Upper lobe of left lung (tissue), 4 donors: ENCODE data around the gene PLEKHF1.

Experiments
- CTCF ChIP-seq, 6 experiments: fragments of 450-650 bp in 4 of 6; fragments of 200-600 bp in 2 of 6; sonication (generic) in 2 of 6; IDR thresholded peaks; one replicate each; pipeline ENCODE4 v1.5.1; 2016 to 2019; ENCODE audit warnings: antibody characterized with exemption in 6 of 6
- POLR2A ChIP-seq, 4 donors: fragments of 450-650 bp; IDR thresholded peaks; one replicate each; pipeline ENCODE4 v1.5.1; 2016 to 2017; ENCODE audit warnings: antibody characterized with exemption in 4 of 4, mild to moderate bottlenecking in 2 of 4

- TF ChIP-seq CTCF (IDR thresholded peaks at IDR 0.05) (no peak), POLR2A (IDR thresholded peaks at IDR 0.05) (no peak)
Measured at GRCh38 chr19:29629836-29630534, 35.3 kb upstream of the PLEKHF1 start.
